Liver (tissue), 9 donors: ENCODE results near the gene TTF1. TPM values are rescaled to one million over a fixed set of nuclear protein-coding genes. Genes with fewer than 3 reads are reported as not detected.

Experiments
- DNase-seq: peaks from one replicate; pipeline ENCODE4 v3.0.0-alpha.2; 2017; ENCODE audit warnings: low spot score
- H3K27ac ChIP-seq, 2 donors: one replicate each; pipeline ENCODE4 v1.7.0; 2013; ENCODE audit warnings: inconsistent platforms in 2 of 2, low read length in 2 of 2, control low read depth in 1 of 2, low read depth in 1 of 2, mild to moderate bottlenecking in 1 of 2
- H3K27me3 ChIP-seq, 4 donors: one replicate each; pipeline versions ENCODE4 v1.6.1 to v1.7.0; 2013; ENCODE audit warnings: low read length in 3 of 4, inconsistent platforms in 1 of 4, mild to moderate bottlenecking in 1 of 4, moderate library complexity in 1 of 4; ENCODE audit not compliant: control insufficient read depth in 4 of 4, insufficient read depth in 4 of 4
- H3K36me3 ChIP-seq, 4 donors: one replicate each; pipeline versions ENCODE4 v1.6.1 to v1.7.0; 2013; ENCODE audit warnings: low read length in 3 of 4, mild to moderate bottlenecking in 3 of 4, low read depth in 1 of 4, moderate library complexity in 1 of 4; ENCODE audit not compliant: control insufficient read depth in 4 of 4, insufficient read depth in 3 of 4
- H3K4me1 ChIP-seq, 4 donors: one replicate each; pipeline versions ENCODE4 v1.6.1 to v1.7.0; 2013; ENCODE audit warnings: low read length in 3 of 4, mild to moderate bottlenecking in 3 of 4, moderate library complexity in 1 of 4; ENCODE audit not compliant: control insufficient read depth in 4 of 4, insufficient read depth in 4 of 4
- H3K4me3 ChIP-seq, 3 donors: one replicate each; pipeline versions ENCODE4 v1.6.1 to v1.7.0; 2013; ENCODE audit warnings: low read length in 3 of 3, control low read depth in 1 of 3, low read depth in 1 of 3, mild to moderate bottlenecking in 1 of 3
- H3K9ac ChIP-seq, 2 donors: one replicate each; pipeline ENCODE4 v1.7.0; 2013; ENCODE audit warnings: low read length in 2 of 2, mild to moderate bottlenecking in 2 of 2, moderate library complexity in 2 of 2, control low read depth in 1 of 2, low read depth in 1 of 2
- H3K9me3 ChIP-seq, 4 donors: one replicate each; pipeline versions ENCODE4 v1.6.1 to v1.7.0; 2013; ENCODE audit warnings: low read length in 3 of 4; ENCODE audit not compliant: control insufficient read depth in 4 of 4
- CTCF ChIP-seq: fragments of 150-350 bp; IDR thresholded peaks from 2 replicates; pipeline ENCODE4 v1.5.1; 2017; ENCODE audit warnings: improper control_type of control experiment, low read depth, low read length; ENCODE audit not compliant: missing input control
- EGR1 ChIP-seq, 2 donors: IDR thresholded peaks; 2 replicates each; pipeline ENCODE4 v1.6.1; 2016 to 2018; ENCODE audit warnings: antibody characterized with exemption in 2 of 2, low read depth in 2 of 2
- FOXA1 ChIP-seq: IDR thresholded peaks from 2 replicates; pipeline ENCODE4 v1.6.1; 2016; ENCODE audit warnings: antibody characterized with exemption
- FOXA2 ChIP-seq: IDR thresholded peaks from 2 replicates; pipeline ENCODE4 v1.6.1; 2016; ENCODE audit warnings: antibody characterized with exemption
- GABPA ChIP-seq, 2 donors: IDR thresholded peaks in 1 of 2; conservative IDR thresholded peaks in 1 of 2; 2 replicates each; pipeline ENCODE4 v1.6.1; 2016; ENCODE audit warnings: antibody characterized with exemption in 2 of 2, mild to moderate bottlenecking in 1 of 2, moderate library complexity in 1 of 2
- HNF4A ChIP-seq, 2 donors: conservative IDR thresholded peaks; 2 replicates each; pipeline ENCODE4 v1.6.1; 2016; ENCODE audit warnings: antibody characterized with exemption in 2 of 2, mild to moderate bottlenecking in 2 of 2
- HNF4G ChIP-seq: IDR thresholded peaks from 2 replicates; pipeline ENCODE4 v1.6.1; 2016; ENCODE audit warnings: antibody characterized with exemption
- JUND ChIP-seq, 2 donors: IDR thresholded peaks; 2 replicates each; pipeline ENCODE4 v1.6.1; 2016; ENCODE audit warnings: antibody characterized with exemption in 2 of 2
- NR2F2 ChIP-seq: IDR thresholded peaks from 2 replicates; pipeline ENCODE4 v1.6.1; 2016; ENCODE audit warnings: antibody characterized with exemption
- RAD21 ChIP-seq, 2 donors: IDR thresholded peaks; 2 replicates each; pipeline ENCODE4 v1.6.1; 2016; ENCODE audit warnings: antibody characterized with exemption in 2 of 2, mild to moderate bottlenecking in 2 of 2
- RXRA ChIP-seq, 2 donors: IDR thresholded peaks; 2 replicates each; pipeline ENCODE4 v1.6.1; 2017 to 2018; ENCODE audit warnings: antibody characterized with exemption in 2 of 2, mild to moderate bottlenecking in 1 of 2
- SP1 ChIP-seq: IDR thresholded peaks from 2 replicates; pipeline ENCODE4 v1.6.1; 2018; ENCODE audit warnings: antibody characterized with exemption, mild to moderate bottlenecking
- TAF1 ChIP-seq: conservative IDR thresholded peaks from 2 replicates; pipeline ENCODE4 v1.6.1; 2016; ENCODE audit warnings: antibody characterized with exemption, mild to moderate bottlenecking
- YY1 ChIP-seq: IDR thresholded peaks from 2 replicates; pipeline ENCODE4 v1.6.1; 2016; ENCODE audit warnings: antibody characterized with exemption, mild to moderate bottlenecking
- WGBS: extraction: QIAGEN DNeasy Blood & Tissue Kit; methylation state at CpG from one replicate; pipeline ENCODE4 v1.1.7; 2013; 5-methylcytosine and 5-hydroxymethylcytosine counted together
- polyA plus RNA-seq, 2 donors: library from polyadenylated mRNA; stranded (reverse) in 1 of 2; unstranded in 1 of 2; fragments of 200-250 nt in 1 of 2; fragments of >200 nt in 1 of 2; fragmentation: Nextera tagmentation in 1 of 2; extraction: Ambion mirVana in 1 of 2; gene quantifications; one replicate each; pipeline versions ENCODE4 v1.2.1 to v1.2.3, GENCODE V29; 2013 to 2015
- total RNA-seq, 2 donors: library from RNA; depleted of rRNA; stranded (reverse); fragments of >200 nt; gene quantifications; one replicate each; pipeline ENCODE4 v1.2.3, GENCODE V29; 2014
- TF ChIP-seq, protein P1 (sequence below): IDR thresholded peaks from 2 replicates; pipeline ENCODE4 v1.6.1; 2016; ENCODE audit warnings: antibody characterized with exemption
- TF ChIP-seq, protein P2 (sequence below): IDR thresholded peaks from 2 replicates; pipeline ENCODE4 v1.6.1; 2016; ENCODE audit warnings: antibody characterized with exemption, mild to moderate bottlenecking
- TF ChIP-seq, protein P3 (sequence below): IDR thresholded peaks from 2 replicates; pipeline ENCODE4 v1.6.1; 2016; ENCODE audit warnings: antibody characterized with exemption
- TF ChIP-seq, protein P4 (sequence below): IDR thresholded peaks from 2 replicates; pipeline ENCODE4 v1.6.1; 2016; ENCODE audit warnings: antibody characterized with exemption
- donor health status: healthy.
- donor health status: healthy.
- donor health status: healthy.
- donor health status: healthy.
- donor health status: healthy.

TTF1 gene
- total and polyA plus RNA-seq, 4 donors, result 1.9 to 6.1 (median 2.6) TPM

DNA sequence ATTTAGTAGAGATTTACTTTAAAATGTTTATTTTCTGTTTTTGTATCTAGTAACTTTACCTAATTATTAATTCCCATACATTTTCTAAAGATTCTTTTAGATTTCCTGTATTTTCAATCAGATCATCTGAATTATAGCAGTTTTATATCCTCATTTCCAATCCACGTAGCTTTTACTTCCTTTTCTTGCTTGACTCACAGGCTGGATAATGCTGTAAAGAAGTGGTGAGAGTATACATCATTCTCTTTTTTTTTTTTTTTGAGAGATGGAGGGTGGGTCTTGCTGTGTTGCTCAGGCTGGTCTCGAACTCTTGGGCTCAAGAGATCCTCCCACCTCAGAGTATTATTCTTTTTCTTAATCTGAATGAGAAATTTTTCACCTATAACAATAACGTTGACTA is 40.7 kb downstream of the TTF1 start:
- no peaks in the 10 kb centered on the region for H3K27me3 ChIP-seq
- no peak overlapping the region for H3K9ac ChIP-seq
- no peaks in the 10 kb centered on the region for H3K36me3 ChIP-seq
- H3K4me3 ChIP-seq, result no peak overlapping the region
- TF ChIP-seq, protein P1, sequence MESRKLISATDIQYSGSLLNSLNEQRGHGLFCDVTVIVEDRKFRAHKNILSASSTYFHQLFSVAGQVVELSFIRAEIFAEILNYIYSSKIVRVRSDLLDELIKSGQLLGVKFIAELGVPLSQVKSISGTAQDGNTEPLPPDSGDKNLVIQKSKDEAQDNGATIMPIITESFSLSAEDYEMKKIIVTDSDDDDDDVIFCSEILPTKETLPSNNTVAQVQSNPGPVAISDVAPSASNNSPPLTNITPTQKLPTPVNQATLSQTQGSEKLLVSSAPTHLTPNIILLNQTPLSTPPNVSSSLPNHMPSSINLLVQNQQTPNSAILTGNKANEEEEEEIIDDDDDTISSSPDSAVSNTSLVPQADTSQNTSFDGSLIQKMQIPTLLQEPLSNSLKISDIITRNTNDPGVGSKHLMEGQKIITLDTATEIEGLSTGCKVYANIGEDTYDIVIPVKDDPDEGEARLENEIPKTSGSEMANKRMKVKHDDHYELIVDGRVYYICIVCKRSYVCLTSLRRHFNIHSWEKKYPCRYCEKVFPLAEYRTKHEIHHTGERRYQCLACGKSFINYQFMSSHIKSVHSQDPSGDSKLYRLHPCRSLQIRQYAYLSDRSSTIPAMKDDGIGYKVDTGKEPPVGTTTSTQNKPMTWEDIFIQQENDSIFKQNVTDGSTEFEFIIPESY, result no peak
- TF ChIP-seq FOXA2, result no peak
- DNase-seq, result no peak
- 73% methylated on average over 3 of the region's 3 CpGs for WGBS
- no peaks in the 10 kb centered on the region for H3K4me1 ChIP-seq
- H3K9me3 ChIP-seq, result no peaks in the 10 kb centered on the region
- no peak overlapping the region for H3K27ac ChIP-seq

DNA sequence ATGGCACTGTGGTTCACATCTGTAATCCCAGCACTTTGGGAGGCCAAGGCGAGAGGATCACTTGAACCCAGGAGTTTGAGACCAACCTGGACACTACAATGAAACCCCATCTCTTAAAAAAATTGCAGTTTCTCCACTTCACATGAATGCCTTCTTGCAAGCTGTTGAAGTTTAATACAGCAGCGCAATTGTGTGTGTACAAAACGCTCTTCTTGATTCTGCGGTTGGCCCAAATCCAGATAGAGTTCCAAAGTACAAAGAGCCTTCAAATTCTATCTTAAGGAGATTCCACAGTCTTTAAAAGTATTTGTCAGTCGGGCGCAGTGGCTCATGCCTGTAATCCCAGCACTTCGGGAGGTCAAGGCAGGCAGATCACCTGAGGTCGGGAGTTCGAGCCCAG is 42.6 kb downstream of the TTF1 start:
- TF ChIP-seq JUND (IDR thresholded peaks at IDR 0.05) (no peak), HNF4A (conservative IDR thresholded peaks at IDR 0.05) (no peak), CTCF (no peak), FOXA1 (no peak), HNF4G (no peak), FOXA2 (no peak), RXRA (IDR thresholded peaks at IDR 0.05) (no peak), NR2F2 (no peak), RAD21 (IDR thresholded peaks at IDR 0.05) (no peak), EGR1 (IDR thresholded peaks at IDR 0.05; ENCODE audit: low read depth in 2 of 2) (no peak), TAF1 (no peak), YY1 (no peak), SP1 (no peak), GABPA (IDR thresholded peaks at IDR 0.05 in 1 of 2, conservative IDR thresholded peaks at IDR 0.05 in 1 of 2) (no peak)
- TF ChIP-seq, protein P1, result no peak
- TF ChIP-seq, protein P2, sequence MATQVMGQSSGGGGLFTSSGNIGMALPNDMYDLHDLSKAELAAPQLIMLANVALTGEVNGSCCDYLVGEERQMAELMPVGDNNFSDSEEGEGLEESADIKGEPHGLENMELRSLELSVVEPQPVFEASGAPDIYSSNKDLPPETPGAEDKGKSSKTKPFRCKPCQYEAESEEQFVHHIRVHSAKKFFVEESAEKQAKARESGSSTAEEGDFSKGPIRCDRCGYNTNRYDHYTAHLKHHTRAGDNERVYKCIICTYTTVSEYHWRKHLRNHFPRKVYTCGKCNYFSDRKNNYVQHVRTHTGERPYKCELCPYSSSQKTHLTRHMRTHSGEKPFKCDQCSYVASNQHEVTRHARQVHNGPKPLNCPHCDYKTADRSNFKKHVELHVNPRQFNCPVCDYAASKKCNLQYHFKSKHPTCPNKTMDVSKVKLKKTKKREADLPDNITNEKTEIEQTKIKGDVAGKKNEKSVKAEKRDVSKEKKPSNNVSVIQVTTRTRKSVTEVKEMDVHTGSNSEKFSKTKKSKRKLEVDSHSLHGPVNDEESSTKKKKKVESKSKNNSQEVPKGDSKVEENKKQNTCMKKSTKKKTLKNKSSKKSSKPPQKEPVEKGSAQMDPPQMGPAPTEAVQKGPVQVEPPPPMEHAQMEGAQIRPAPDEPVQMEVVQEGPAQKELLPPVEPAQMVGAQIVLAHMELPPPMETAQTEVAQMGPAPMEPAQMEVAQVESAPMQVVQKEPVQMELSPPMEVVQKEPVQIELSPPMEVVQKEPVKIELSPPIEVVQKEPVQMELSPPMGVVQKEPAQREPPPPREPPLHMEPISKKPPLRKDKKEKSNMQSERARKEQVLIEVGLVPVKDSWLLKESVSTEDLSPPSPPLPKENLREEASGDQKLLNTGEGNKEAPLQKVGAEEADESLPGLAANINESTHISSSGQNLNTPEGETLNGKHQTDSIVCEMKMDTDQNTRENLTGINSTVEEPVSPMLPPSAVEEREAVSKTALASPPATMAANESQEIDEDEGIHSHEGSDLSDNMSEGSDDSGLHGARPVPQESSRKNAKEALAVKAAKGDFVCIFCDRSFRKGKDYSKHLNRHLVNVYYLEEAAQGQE, result no peak
- TF ChIP-seq, protein P3, sequence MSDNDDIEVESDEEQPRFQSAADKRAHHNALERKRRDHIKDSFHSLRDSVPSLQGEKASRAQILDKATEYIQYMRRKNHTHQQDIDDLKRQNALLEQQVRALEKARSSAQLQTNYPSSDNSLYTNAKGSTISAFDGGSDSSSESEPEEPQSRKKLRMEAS, result no peak
- TF ChIP-seq, protein P4, sequence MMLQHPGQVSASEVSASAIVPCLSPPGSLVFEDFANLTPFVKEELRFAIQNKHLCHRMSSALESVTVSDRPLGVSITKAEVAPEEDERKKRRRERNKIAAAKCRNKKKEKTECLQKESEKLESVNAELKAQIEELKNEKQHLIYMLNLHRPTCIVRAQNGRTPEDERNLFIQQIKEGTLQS, result no peak
- WGBS, result 88% methylated on average over 9 of the region's 9 CpGs
- no peak for DNase-seq
- Histone ChIP-seq H3K9ac (no peak overlapping the region), H3K4me1 (no peaks in the 10 kb centered on the region), H3K4me3 (no peak overlapping the region), H3K36me3 (no peaks in the 10 kb centered on the region), H3K27ac (no peak overlapping the region), H3K9me3 (no peaks in the 10 kb centered on the region), H3K27me3 (no peaks in the 10 kb centered on the region)
